ENCODE results near the gene PRKCA.

DNA sequence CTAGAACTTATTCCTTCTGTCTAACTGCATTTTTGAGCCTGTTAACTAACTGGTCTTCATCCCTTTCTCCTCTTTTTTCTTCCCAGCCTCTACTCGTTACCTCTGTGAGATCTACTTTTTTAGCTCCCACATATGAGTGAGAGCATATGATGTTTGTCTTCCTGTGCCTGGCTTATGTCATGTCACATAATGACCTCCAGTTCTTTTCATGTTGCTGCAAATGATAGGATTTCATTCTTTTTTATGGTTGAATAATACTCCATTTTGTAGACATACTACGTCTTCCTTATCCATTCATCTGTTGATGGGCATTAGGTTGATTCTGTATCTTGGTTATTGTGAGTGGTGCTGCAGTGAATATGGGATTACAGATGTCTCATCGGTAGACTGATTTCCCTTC lies 184.7 kb downstream of the PRKCA start:
- TF ChIP-seq POLR2AphosphoS5 (IDR thresholded peaks at IDR 0.05; ENCODE audit: borderline replicate concordance, low read depth, low read length) (no peak), EZH2 (IDR thresholded peaks at IDR 0.05) (no peak)

Data from SK-N-MC (cell line).